ENCODE measurements around the gene DEPDC1.
"Not testable (repeated sequence)": the region's sequence is repeated elsewhere in the genome, so short reads cannot be mapped to it uniquely, and the experiment has no call there.

DNA sequence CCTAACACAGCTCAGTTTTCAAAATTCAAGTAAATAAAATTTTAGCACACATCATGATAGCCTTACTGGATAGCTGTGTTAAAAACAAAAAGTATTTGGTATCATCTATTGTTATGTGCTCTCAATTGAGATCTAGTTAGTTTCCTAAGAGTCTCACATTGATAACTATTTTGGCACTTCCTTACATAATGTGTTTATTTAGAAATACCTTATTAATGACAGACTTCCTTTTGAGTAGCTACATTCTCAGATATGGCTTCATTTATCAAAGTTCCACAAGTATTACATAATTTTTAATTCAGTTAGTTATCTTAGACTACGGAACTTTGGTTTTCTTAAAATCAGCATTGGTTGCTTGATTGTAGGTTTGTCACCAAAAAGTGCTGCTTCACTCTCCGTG is 20.3 kb downstream of the DEPDC1 start:
- TF ChIP-seq CTCF (tag by site-specific recombination; IDR thresholded peaks at IDR 0.05); ZBTB7A (tag by site-specific recombination; IDR thresholded peaks at IDR 0.05; ENCODE audit: low read depth); ZNF157 (tag by site-specific recombination; IDR thresholded peaks at IDR 0.05): not testable (repeated sequence)

Data from HEK293 (cell line).